ENCODE measurements around the gene FNIP1. TPM values are rescaled to one million over a fixed set of nuclear protein-coding genes. Genes with fewer than 3 reads are reported as not detected.

FNIP1 gene
- total and polyA plus RNA-seq, 2 of the 13 experiments (the other 11 are each of a cell fraction or from before 2014, with no cell fraction given) = 10.9 to 29.3 TPM

DNA sequence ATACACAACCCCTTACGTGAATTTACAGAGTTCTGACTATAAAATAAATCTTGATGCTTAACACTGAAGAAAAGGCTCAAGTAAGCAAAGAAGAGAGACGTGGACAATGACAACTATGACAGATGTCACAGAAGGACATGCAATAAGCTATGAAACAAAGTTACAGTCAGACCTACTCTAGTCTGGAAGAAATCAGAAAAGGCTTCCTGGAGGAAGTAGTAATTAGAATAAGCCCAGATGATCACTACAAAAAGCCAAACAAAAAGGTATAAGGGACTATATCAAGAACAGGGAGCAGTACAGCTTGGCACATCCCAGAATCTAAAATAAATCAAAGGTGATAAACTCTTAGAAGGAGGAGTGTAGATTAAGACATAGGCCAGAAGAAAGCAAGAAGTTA is 6.3 kb downstream of the FNIP1 start:
- Histone ChIP-seq H3K4me3 (replicated peaks in 1 of 3; ENCODE audit: insufficient read depth in 1 of 3, low read depth in 2 of 3, low read length in 3 of 3) (no peak overlapping the region), H3K79me2 (ENCODE audit: insufficient read depth, low read length) (peaks cover 96% of the 10 kb centered on the region), H3K36me3 (replicated peaks in 1 of 2; ENCODE audit: control insufficient read depth in 1 of 2, insufficient read depth in 2 of 2, low read length in 2 of 2) (no peaks in the 10 kb centered on the region), H3K9me3 (ENCODE audit: low read length) (no peaks in the 10 kb centered on the region), H4K20me1 (ENCODE audit: insufficient read depth, low read length) (peaks cover 63% of the 10 kb centered on the region), H2AFZ (ENCODE audit: low read length) (no peak overlapping the region), H3K27me3 (ENCODE audit: control insufficient read depth in 1 of 2, insufficient read depth in 2 of 2, low read length in 2 of 2) (no peaks in the 10 kb centered on the region), H3K9ac (ENCODE audit: insufficient read depth, low read depth, low read length) (no peak overlapping the region), H3K4me1 (ENCODE audit: insufficient read depth, low read length) (peaks cover 54% of the 10 kb centered on the region), H3K27ac (ENCODE audit: extremely low read length, insufficient read depth, low read length) (no peak overlapping the region), H3K4me2 (ENCODE audit: low read depth, low read length) (no peak overlapping the region)
- no peak for ATAC-seq
- 97% methylated on average over 2 of the region's 2 CpGs for WGBS (ENCODE audit: low lambda C conversion rate)
- CTCF ChIA-PET (ENCODE audit: low intra/inter-chr PET ratio, low total read pairs) = no interaction called here
- in situ Hi-C loops (cut with HindIII; ENCODE audit: extremely low pct_ligation_motif_present, low pct_unique_long_range_greater_than_20kb) (no loop called here), intact Hi-C loops (cut with micrococcal nuclease; ENCODE audit: unreplicated experiment) (no loop called here)
- POLR2A ChIA-PET = no interaction called here
- no peak for FAIRE-seq
- no TSS peak for BruUV-seq (replicated peaks)
- no peak for DNase-seq (ENCODE audit: low spot score)
- TF ChIP-seq KDM1A (CRISPR knock-in tag; IDR thresholded peaks at IDR 0.05) = no peak
- TF ChIP-seq MZF1 (CRISPR knock-in tag; IDR thresholded peaks at IDR 0.05; ENCODE audit: borderline replicate concordance) = no peak
- TF ChIP-seq ZNF441 (CRISPR knock-in tag; IDR thresholded peaks at IDR 0.05; ENCODE audit: borderline replicate concordance) = no peak
- TF ChIP-seq ZFP36L1 (CRISPR knock-in tag; IDR thresholded peaks at IDR 0.05) = no peak
- no peak for TF ChIP-seq MIER2 (CRISPR knock-in tag; IDR thresholded peaks at IDR 0.05)
- no peak for TF ChIP-seq MED1 (CRISPR knock-in tag; IDR thresholded peaks at IDR 0.05)
- no peak for TF ChIP-seq PPARG (CRISPR knock-in tag; conservative IDR thresholded peaks at IDR 0.05)
- TF ChIP-seq RARA (CRISPR knock-in tag; IDR thresholded peaks at IDR 0.05) = no peak
- no peak for TF ChIP-seq ARID4A (CRISPR knock-in tag; IDR thresholded peaks at IDR 0.05; ENCODE audit: borderline replicate concordance)
- no peak for TF ChIP-seq ZNF605 (CRISPR knock-in tag; IDR thresholded peaks at IDR 0.05)
- TF ChIP-seq RAD51 (IDR thresholded peaks at IDR 0.05; ENCODE audit: borderline replicate concordance) = no peak
- TF ChIP-seq ZNF652 (CRISPR knock-in tag; IDR thresholded peaks at IDR 0.05; ENCODE audit: borderline replicate concordance, low read depth) = no peak
- TF ChIP-seq THYN1 (CRISPR knock-in tag; IDR thresholded peaks at IDR 0.05; ENCODE audit: borderline replicate concordance, low read depth) = no peak
- TF ChIP-seq POLR2A (IDR thresholded peaks at IDR 0.05; ENCODE audit: insufficient read depth in 1 of 2, low read depth in 2 of 2, low read length in 2 of 2) = no peak
- TF ChIP-seq, protein P1, sequence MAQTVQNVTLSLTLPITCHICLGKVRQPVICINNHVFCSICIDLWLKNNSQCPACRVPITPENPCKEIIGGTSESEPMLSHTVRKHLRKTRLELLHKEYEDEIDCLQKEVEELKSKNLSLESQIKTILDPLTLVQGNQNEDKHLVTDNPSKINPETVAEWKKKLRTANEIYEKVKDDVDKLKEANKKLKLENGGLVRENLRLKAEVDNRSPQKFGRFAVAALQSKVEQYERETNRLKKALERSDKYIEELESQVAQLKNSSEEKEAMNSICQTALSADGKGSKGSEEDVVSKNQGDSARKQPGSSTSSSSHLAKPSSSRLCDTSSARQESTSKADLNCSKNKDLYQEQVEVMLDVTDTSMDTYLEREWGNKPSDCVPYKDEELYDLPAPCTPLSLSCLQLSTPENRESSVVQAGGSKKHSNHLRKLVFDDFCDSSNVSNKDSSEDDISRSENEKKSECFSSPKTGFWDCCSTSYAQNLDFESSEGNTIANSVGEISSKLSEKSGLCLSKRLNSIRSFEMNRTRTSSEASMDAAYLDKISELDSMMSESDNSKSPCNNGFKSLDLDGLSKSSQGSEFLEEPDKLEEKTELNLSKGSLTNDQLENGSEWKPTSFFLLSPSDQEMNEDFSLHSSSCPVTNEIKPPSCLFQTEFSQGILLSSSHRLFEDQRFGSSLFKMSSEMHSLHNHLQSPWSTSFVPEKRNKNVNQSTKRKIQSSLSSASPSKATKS (CRISPR knock-in tag; IDR thresholded peaks at IDR 0.05) = no peak
- TF ChIP-seq ATF7 (IDR thresholded peaks at IDR 0.05) = no peak
- no peak for TF ChIP-seq ATF7 (CRISPR knock-in tag; IDR thresholded peaks at IDR 0.05)
- TF ChIP-seq RBAK (CRISPR knock-in tag; IDR thresholded peaks at IDR 0.05) = no peak

All from HepG2 (cell line).